Hepatocyte (in vitro differentiated cells): ENCODE results near the gene OSBPL10. TPM values are rescaled to one million over a fixed set of nuclear protein-coding genes. Genes with fewer than 3 reads are reported as not detected.
"Not testable (repeated sequence)": the region's sequence is repeated elsewhere in the genome, so short reads cannot be mapped to it uniquely, and the experiment has no call there.

Source experiments
- DNase-seq: peaks from one replicate; pipeline ENCODE4 v3.0.0-alpha.2; 2016; ENCODE audit warnings: low spot score
- H2AFZ ChIP-seq: fragments of 200-600 bp; sonication (generic); 2 replicates; pipeline ENCODE4 v1.6.0; 2016; ENCODE audit warnings: antibody characterized with exemption, mild to moderate bottlenecking
- H3K27ac ChIP-seq: fragments of 200-600 bp; sonication (generic); 2 replicates; pipeline ENCODE4 v1.5.1; 2016; ENCODE audit warnings: mild to moderate bottlenecking
- H3K27me3 ChIP-seq: fragments of 200-600 bp; sonication (generic); 2 replicates; pipeline ENCODE4 v1.6.1; 2016
- H3K36me3 ChIP-seq: fragments of 200-600 bp; sonication (generic); replicated peaks from 2 replicates; pipeline ENCODE4 v1.5.1; 2016; ENCODE audit warnings: low read depth; ENCODE audit not compliant: insufficient read depth
- H3K4me1 ChIP-seq: fragments of 200-600 bp; sonication (generic); 2 replicates; pipeline ENCODE4 v1.5.1; 2016; ENCODE audit warnings: mild to moderate bottlenecking, moderate library complexity; ENCODE audit not compliant: insufficient read depth
- H3K4me2 ChIP-seq: fragments of 200-600 bp; sonication (generic); 2 replicates; pipeline ENCODE4 v1.6.0; 2016
- H3K4me3 ChIP-seq: fragments of 200-600 bp; sonication (generic); 2 replicates; pipeline ENCODE4 v1.5.1; 2016; ENCODE audit warnings: mild to moderate bottlenecking
- H3K79me2 ChIP-seq: fragments of 200-600 bp; sonication (generic); 2 replicates; pipeline ENCODE4 v1.6.0; 2017; ENCODE audit warnings: mild to moderate bottlenecking
- H3K9me2 ChIP-seq: fragments of 200-600 bp; sonication (generic); replicated peaks from 2 replicates; pipeline ENCODE4 v1.6.0; 2017; ENCODE audit warnings: mild to moderate bottlenecking; ENCODE audit not compliant: insufficient read depth
- H3K9me3 ChIP-seq: fragments of 200-600 bp; sonication (generic); 2 replicates; pipeline ENCODE4 v1.5.1; 2016; ENCODE audit warnings: low read depth, mild to moderate bottlenecking
- H4K20me1 ChIP-seq: fragments of 200-600 bp; sonication (generic); 2 replicates; pipeline ENCODE4 v1.6.0; 2016; ENCODE audit warnings: mild to moderate bottlenecking; ENCODE audit not compliant: insufficient read depth, poor library complexity, severe bottlenecking
- EZH2 ChIP-seq: fragments of 200-600 bp; sonication (generic); IDR thresholded peaks from 2 replicates; pipeline ENCODE4 v1.6.1; 2016; ENCODE audit warnings: antibody characterized with exemption, mild to moderate bottlenecking, borderline replicate concordance
- EZH2phosphoT487 ChIP-seq: fragments of 200-600 bp; sonication (generic); IDR thresholded peaks from one replicate; pipeline ENCODE4 v1.6.1; 2018; ENCODE audit warnings: antibody characterized with exemption, mild to moderate bottlenecking, low read depth, moderate library complexity; ENCODE audit not compliant: unreplicated experiment, severe bottlenecking
- WGBS: methylation state at CpG from one replicate; pipeline ENCODE4 v1.1.6; 2016; ENCODE audit warnings: low lambda C conversion rate; ENCODE audit errors: missing lambda C conversion rate; 5-methylcytosine and 5-hydroxymethylcytosine counted together
- polyA plus RNA-seq: library from polyadenylated mRNA; unstranded; fragments of >200 nt; fragmentation: Nextera tagmentation; extraction: Ambion mirVana; gene quantifications from 2 replicates; pipeline ENCODE4 v1.2.1, GENCODE V29; 2016
- total RNA-seq: library from RNA; depleted of rRNA; stranded (reverse); fragments of >200 nt; gene quantifications from 2 replicates; pipeline ENCODE4 v1.2.3, GENCODE V29; 2014
- TF ChIP-seq, protein P1 (sequence below): fragments of 200-600 bp; sonication (generic); IDR thresholded peaks from 2 replicates; pipeline ENCODE4 v1.5.1; 2016; ENCODE audit warnings: antibody characterized with exemption, mild to moderate bottlenecking; ENCODE audit not compliant: poor library complexity

OSBPL10 gene
- total and polyA plus RNA-seq, 2 experiments from 2014 or later, result 18.2 to 32.8 TPM

DNA sequence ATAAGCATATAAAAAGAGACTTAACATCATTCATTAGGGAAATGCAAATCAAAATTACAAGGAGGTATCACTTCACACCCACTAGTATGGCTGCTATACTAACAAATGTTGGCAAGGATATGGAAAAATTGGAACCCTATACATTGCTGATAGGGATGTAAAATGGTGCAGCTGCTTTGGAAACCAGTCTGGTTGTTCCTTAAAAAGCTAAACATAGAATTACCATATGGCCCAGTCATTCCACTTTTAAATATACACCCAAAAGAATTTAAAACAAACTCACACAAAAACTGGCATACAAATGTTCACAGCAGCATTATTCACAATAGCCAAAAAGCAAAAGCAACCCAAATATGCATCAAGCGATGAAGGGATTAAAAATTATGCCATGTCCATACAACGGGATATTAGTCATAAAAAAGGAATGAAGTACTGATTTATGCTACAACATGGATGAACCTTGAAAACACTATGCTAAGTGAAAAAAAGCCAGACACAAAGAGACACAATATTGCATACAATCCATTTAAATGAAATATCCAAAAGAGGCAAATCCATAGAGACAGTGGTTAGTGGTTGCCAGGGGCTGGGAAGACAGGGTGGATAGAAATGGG is 118.3 kb downstream of the OSBPL10 start:
- Histone ChIP-seq H2AFZ (no peak overlapping the region), H4K20me1 (no peaks in the 10 kb centered on the region)
- WGBS, result 70% methylated on average over 2 of the region's 2 CpGs

DNA sequence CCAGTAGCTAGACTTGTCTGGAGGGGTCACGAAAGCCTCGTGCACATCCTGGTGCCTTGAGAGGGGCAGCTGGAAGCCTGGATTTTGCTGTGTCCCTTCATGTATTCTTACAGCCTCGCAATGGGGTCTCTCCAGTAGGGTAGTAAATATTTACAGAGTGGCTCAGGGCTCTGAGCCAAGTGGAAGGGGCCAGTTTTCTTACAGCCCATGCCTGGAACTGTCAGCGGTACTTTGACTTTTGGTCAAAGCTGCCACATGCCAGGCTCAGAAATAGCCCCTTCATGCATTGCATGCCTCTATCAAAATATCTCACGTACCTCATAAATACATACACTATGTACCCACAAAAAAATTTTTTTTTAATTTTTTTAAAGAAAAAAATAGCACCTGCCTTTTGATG is 119.2 kb downstream of the OSBPL10 start:
- Histone ChIP-seq H3K27ac (no peak overlapping the region), H4K20me1 (no peaks in the 10 kb centered on the region), H3K4me3 (no peak overlapping the region), H3K27me3 (no peaks in the 10 kb centered on the region), H3K79me2 (no peaks in the 10 kb centered on the region), H3K36me3 (no peaks in the 10 kb centered on the region), H3K9me2 (no peaks in the 10 kb centered on the region), H2AFZ (no peak overlapping the region), H3K9me3 (no peaks in the 10 kb centered on the region), H3K4me1 (peaks cover 11% of the 10 kb centered on the region), H3K4me2 (no peak overlapping the region)
- DNase-seq, result no peak
- WGBS, result 68% methylated on average over 5 of the region's 5 CpGs
- TF ChIP-seq, protein P1, sequence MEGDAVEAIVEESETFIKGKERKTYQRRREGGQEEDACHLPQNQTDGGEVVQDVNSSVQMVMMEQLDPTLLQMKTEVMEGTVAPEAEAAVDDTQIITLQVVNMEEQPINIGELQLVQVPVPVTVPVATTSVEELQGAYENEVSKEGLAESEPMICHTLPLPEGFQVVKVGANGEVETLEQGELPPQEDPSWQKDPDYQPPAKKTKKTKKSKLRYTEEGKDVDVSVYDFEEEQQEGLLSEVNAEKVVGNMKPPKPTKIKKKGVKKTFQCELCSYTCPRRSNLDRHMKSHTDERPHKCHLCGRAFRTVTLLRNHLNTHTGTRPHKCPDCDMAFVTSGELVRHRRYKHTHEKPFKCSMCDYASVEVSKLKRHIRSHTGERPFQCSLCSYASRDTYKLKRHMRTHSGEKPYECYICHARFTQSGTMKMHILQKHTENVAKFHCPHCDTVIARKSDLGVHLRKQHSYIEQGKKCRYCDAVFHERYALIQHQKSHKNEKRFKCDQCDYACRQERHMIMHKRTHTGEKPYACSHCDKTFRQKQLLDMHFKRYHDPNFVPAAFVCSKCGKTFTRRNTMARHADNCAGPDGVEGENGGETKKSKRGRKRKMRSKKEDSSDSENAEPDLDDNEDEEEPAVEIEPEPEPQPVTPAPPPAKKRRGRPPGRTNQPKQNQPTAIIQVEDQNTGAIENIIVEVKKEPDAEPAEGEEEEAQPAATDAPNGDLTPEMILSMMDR, result no peak
- TF ChIP-seq EZH2phosphoT487, result no peak
- TF ChIP-seq EZH2, result no peak

More for the DNA sequence above, 118.3 kb downstream of the OSBPL10 start:
- Histone ChIP-seq H3K9me2 (no peaks in the 10 kb centered on the region), H3K79me2 (no peaks in the 10 kb centered on the region), H3K4me2 (no peak overlapping the region), H3K36me3 (no peaks in the 10 kb centered on the region), H3K27ac (no peak overlapping the region), H3K4me1 (peaks cover 11% of the 10 kb centered on the region), H3K4me3 (no peak overlapping the region), H3K9me3 (no peaks in the 10 kb centered on the region), H3K27me3 (no peaks in the 10 kb centered on the region)
- TF ChIP-seq, protein P1, result no peak
- TF ChIP-seq EZH2phosphoT487, result no peak
- no peak for TF ChIP-seq EZH2
- DNase-seq, result no peak

DNA sequence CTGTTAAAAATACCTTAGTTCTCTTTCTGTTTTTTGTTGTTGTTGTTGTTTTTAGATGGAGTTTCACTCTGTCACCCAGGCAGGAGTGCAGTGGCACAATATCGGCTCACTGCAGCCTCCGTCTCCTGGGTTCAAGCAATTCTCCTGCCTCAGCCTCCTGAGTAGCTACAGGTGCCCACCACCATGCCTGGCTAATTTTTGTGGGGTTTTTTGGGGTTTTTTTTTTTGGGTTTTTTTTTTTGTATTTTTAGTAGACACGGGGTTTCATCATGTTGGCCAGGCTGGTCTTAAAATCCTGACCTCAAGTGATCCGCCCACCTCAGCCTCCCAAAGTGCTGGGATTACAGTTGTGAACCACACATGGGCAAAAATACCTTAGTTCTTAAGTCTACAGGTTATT is 120.4 kb downstream of the OSBPL10 start:
- H3K27me3 ChIP-seq, H3K9me2 ChIP-seq, H3K9me3 ChIP-seq, H3K27ac ChIP-seq, H3K79me2 ChIP-seq, H3K4me3 ChIP-seq, H3K4me2 ChIP-seq, H4K20me1 ChIP-seq, DNase-seq, H2AFZ ChIP-seq, H3K36me3 ChIP-seq: not testable (repeated sequence)
- WGBS, result 95% methylated on average over 4 of the region's 4 CpGs
- peaks cover 11% of the 10 kb centered on the region for H3K4me1 ChIP-seq

DNA sequence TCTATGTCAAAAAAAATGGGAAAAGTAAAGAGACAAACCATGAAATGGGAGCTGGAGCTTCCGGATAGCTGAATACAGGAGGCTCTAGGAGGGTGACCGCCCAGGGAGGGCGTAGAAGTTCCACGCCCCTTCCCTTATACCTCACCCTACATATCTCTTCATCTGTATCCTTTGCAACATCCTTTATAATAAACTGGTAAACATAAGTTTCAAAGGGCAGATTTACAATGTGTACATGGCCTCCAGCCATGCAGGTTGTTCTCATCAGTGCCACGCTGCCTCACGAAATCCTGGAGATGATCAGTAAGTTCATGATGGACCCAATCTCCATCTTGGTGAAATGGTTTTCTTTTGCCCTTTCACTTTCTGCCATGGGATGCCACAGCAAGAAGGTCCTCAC is 121.8 kb downstream of the OSBPL10 start:
- H3K27ac ChIP-seq, result no peak overlapping the region
- no peak overlapping the region for H3K4me2 ChIP-seq
- no peaks in the 10 kb centered on the region for H3K27me3 ChIP-seq
- no peaks in the 10 kb centered on the region for H3K79me2 ChIP-seq
- no peaks in the 10 kb centered on the region for H4K20me1 ChIP-seq
- H3K4me1 ChIP-seq, result peaks cover 11% of the 10 kb centered on the region
- H2AFZ ChIP-seq, result no peak overlapping the region
- TF ChIP-seq, protein P1, result no peak
- TF ChIP-seq EZH2 (no peak), EZH2phosphoT487 (no peak)
- 90% methylated on average over 6 of the region's 6 CpGs for WGBS
- H3K9me3 ChIP-seq, result no peaks in the 10 kb centered on the region
- no peaks in the 10 kb centered on the region for H3K36me3 ChIP-seq
- H3K9me2 ChIP-seq, result no peaks in the 10 kb centered on the region
- no peak overlapping the region for H3K4me3 ChIP-seq
- no peak for DNase-seq
